ENCODE measurements around the gene RBM19.

The RBM19 gene

DNA sequence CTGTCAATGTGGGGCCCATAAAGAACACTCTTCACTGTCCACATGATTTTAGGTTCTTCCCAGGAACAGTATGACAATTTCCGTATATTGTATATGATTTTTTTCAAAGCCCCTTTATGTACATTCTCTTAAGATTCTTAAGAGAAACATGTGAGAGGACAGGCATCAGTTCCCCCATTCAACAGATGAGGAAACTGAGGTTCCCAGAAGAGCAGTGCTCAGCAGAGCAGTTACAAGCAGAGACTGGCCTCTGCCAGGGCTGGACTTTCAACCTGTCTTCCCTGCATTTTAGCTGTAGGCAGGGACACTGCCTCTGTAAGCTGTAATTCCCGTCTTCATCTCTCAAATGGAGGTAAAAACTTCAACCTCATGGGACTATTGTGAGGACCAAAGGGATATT lies 77.7 kb downstream of the RBM19 start:
- Histone ChIP-seq H3K9me3 (ENCODE audit: control insufficient read depth, insufficient read depth, low read length) (no peaks in the 10 kb centered on the region), H3K36me3 (ENCODE audit: insufficient read depth, low read length) (no peaks in the 10 kb centered on the region), H3K4me1 (ENCODE audit: insufficient read depth, low read length) (peaks cover 12% of the 10 kb centered on the region), H3K9ac (ENCODE audit: low read depth, low read length) (no peak overlapping the region)

GRCh38 chr12:113887906-113888305 lies 78.2 kb downstream of the RBM19 start:
- H3K9ac ChIP-seq (ENCODE audit: low read depth, low read length) = no peak overlapping the region
- peaks cover 12% of the 10 kb centered on the region for H3K4me1 ChIP-seq (ENCODE audit: insufficient read depth, low read length)
- H3K9me3 ChIP-seq (ENCODE audit: control insufficient read depth, insufficient read depth, low read length) = no peaks in the 10 kb centered on the region
- H3K36me3 ChIP-seq (ENCODE audit: insufficient read depth, low read length) = no peaks in the 10 kb centered on the region

GRCh38 chr12:113886721-113887120 lies 79.4 kb downstream of the RBM19 start:
- Histone ChIP-seq H3K9ac (ENCODE audit: low read depth, low read length) (no peak overlapping the region), H3K36me3 (ENCODE audit: insufficient read depth, low read length) (no peaks in the 10 kb centered on the region), H3K9me3 (ENCODE audit: control insufficient read depth, insufficient read depth, low read length) (no peaks in the 10 kb centered on the region), H3K4me1 (ENCODE audit: insufficient read depth, low read length) (peaks cover 9% of the 10 kb centered on the region; the same call in 1 of the 2 replicates)

- Histone ChIP-seq H3K4me1 (ENCODE audit: insufficient read depth, low read length) (peaks cover 3% of the 10 kb centered on the region; the same call in 1 of the 2 replicates), H3K9ac (ENCODE audit: low read depth, low read length) (no peak overlapping the region), H3K9me3 (ENCODE audit: control insufficient read depth, insufficient read depth, low read length) (no peaks in the 10 kb centered on the region), H3K36me3 (ENCODE audit: insufficient read depth, low read length) (no peaks in the 10 kb centered on the region)
Measured at GRCh38 chr12:113884392-113884791, 81.7 kb downstream of the RBM19 start.

DNA sequence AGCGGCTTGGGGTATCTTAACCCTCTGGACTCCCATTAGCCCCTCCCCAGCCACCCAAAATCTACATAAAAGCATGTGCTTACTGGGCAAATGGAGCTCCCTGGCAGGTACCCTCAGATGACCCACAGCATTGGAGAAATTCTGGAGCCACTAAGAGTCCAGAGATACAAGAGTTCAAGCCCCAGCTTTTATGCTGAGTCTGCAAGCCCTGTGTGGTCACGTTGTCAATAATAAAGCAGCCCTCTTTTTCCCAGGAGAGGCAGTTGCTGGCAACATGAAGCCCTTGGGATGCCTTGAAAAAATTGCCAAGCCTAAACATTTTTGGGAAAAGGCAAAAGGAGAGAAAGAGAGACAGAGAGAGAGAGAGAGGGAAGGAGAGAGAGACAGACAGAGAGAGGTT lies 83.4 kb downstream of the RBM19 start:
- Histone ChIP-seq H3K9me3 (ENCODE audit: control insufficient read depth, insufficient read depth, low read length) (no peaks in the 10 kb centered on the region), H3K36me3 (ENCODE audit: insufficient read depth, low read length) (no peaks in the 10 kb centered on the region), H3K4me1 (ENCODE audit: insufficient read depth, low read length) (no peaks in the 10 kb centered on the region), H3K9ac (ENCODE audit: low read depth, low read length) (no peak overlapping the region)

- Histone ChIP-seq H3K9ac (ENCODE audit: low read depth, low read length) (no peak overlapping the region), H3K9me3 (ENCODE audit: control insufficient read depth, insufficient read depth, low read length) (no peaks in the 10 kb centered on the region), H3K36me3 (ENCODE audit: insufficient read depth, low read length) (no peaks in the 10 kb centered on the region), H3K4me1 (ENCODE audit: insufficient read depth, low read length) (no peaks in the 10 kb centered on the region)
Measured at GRCh38 chr12:113880988-113881962, 84.8 kb downstream of the RBM19 start.

- no peak overlapping the region for H3K9ac ChIP-seq (ENCODE audit: low read depth, low read length)
- H3K9me3 ChIP-seq (ENCODE audit: control insufficient read depth, insufficient read depth, low read length) = no peaks in the 10 kb centered on the region
- H3K36me3 ChIP-seq (ENCODE audit: insufficient read depth, low read length) = no peaks in the 10 kb centered on the region; the same call in 1 of the 2 replicates
- H3K4me1 ChIP-seq (ENCODE audit: insufficient read depth, low read length) = peaks cover 2% of the 10 kb centered on the region; the same call in 1 of the 2 replicates
Measured at GRCh38 chr12:113880326-113880725, 85.8 kb downstream of the RBM19 start.

DNA sequence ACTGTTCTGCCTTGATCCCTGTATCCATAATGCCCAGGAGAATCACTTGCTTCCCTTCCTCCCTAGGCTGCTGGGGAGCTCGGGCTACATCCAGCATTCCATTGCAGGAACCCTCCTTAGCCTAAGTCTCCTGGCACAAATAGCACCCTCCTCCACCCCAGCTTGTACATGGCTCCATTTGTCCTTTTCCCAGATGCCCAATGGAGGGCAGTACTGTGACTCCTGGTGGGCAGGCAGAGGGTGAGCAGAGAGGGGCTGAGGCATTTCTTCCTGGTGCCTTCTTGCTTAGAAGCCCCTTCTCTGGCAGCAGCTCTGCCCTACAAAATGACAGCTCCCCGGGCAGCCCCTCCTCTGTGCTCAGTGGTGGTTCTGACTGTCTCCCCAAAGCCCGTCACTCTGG lies 86.5 kb downstream of the RBM19 start:
- Histone ChIP-seq H3K36me3 (ENCODE audit: insufficient read depth, low read length) (no peaks in the 10 kb centered on the region; the same call in 1 of the 2 replicates), H3K4me1 (ENCODE audit: insufficient read depth, low read length) (peaks cover 5% of the 10 kb centered on the region; the same call in 1 of the 2 replicates), H3K9ac (ENCODE audit: low read depth, low read length) (no peak overlapping the region), H3K9me3 (ENCODE audit: control insufficient read depth, insufficient read depth, low read length) (no peaks in the 10 kb centered on the region)

GRCh38 chr12:113877607-113878006 lies 88.5 kb downstream of the RBM19 start:
- no peaks in the 10 kb centered on the region for H3K9me3 ChIP-seq (ENCODE audit: control insufficient read depth, insufficient read depth, low read length)
- no peaks in the 10 kb centered on the region; the same call in 1 of the 2 replicates for H3K36me3 ChIP-seq (ENCODE audit: insufficient read depth, low read length)
- H3K9ac ChIP-seq (ENCODE audit: low read depth, low read length) = no peak overlapping the region
- peaks cover 5% of the 10 kb centered on the region; the same call in 1 of the 2 replicates for H3K4me1 ChIP-seq (ENCODE audit: insufficient read depth, low read length)

GRCh38 chr12:113876160-113876559 lies 90.0 kb downstream of the RBM19 start:
- no peaks in the 10 kb centered on the region; the same call in 1 of the 2 replicates for H3K36me3 ChIP-seq (ENCODE audit: insufficient read depth, low read length)
- H3K4me1 ChIP-seq (ENCODE audit: insufficient read depth, low read length) = peaks cover 5% of the 10 kb centered on the region; the same call in 1 of the 2 replicates
- H3K9me3 ChIP-seq (ENCODE audit: control insufficient read depth, insufficient read depth, low read length) = no peaks in the 10 kb centered on the region
- H3K9ac ChIP-seq (ENCODE audit: low read depth, low read length) = no peak overlapping the region

- Histone ChIP-seq H3K9ac (ENCODE audit: low read depth, low read length) (no peak overlapping the region), H3K4me1 (ENCODE audit: insufficient read depth, low read length) (peaks cover 5% of the 10 kb centered on the region; the same call in 1 of the 2 replicates), H3K9me3 (ENCODE audit: control insufficient read depth, insufficient read depth, low read length) (no peaks in the 10 kb centered on the region)
Measured at GRCh38 chr12:113875691-113876090, 90.4 kb downstream of the RBM19 start.

DNA sequence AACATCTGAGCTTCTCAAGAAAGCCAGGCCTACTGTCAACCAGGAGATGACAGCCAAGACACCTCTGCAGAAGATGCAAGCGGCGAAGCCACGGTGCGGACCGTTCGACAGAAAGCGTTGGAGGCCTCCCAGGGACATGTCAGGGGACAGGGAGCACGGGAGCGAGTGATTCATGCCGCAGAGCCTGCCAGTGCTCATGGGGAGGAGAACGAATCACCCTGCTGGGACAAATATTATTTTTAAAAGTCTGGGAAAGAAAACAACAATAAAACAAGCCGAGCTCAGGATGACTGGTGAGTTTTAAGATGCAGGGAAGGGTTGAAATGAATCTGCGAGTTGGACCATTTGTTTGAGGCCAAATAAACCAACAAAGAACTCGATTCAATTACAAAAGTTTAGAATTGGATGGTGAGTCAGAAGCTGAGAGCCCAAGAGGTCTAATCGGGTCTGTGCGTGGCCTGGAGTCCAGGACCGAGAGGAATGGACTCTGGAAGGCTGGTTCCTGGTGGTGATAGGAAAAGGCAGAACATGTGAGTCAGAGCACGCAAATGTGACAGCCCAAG lies 91.0 kb downstream of the RBM19 start:
- Histone ChIP-seq H3K4me1 (ENCODE audit: insufficient read depth, low read length) (peaks cover 5% of the 10 kb centered on the region; the same call in 1 of the 2 replicates), H3K9ac (ENCODE audit: low read depth, low read length) (no peak overlapping the region), H3K9me3 (ENCODE audit: control insufficient read depth, insufficient read depth, low read length) (no peaks in the 10 kb centered on the region), H3K36me3 (ENCODE audit: insufficient read depth, low read length) (no peaks in the 10 kb centered on the region; the same call in 1 of the 2 replicates)

More at GRCh38 chr12:113875691-113876090, 90.4 kb downstream of the RBM19 start:
- no peaks in the 10 kb centered on the region; the same call in 1 of the 2 replicates for H3K36me3 ChIP-seq (ENCODE audit: insufficient read depth, low read length)

- H3K9ac ChIP-seq (ENCODE audit: low read depth, low read length) = no peak overlapping the region
- H3K4me1 ChIP-seq (ENCODE audit: insufficient read depth, low read length) = peaks cover 5% of the 10 kb centered on the region; the same call in 1 of the 2 replicates
- no peaks in the 10 kb centered on the region for H3K9me3 ChIP-seq (ENCODE audit: control insufficient read depth, insufficient read depth, low read length)
- H3K36me3 ChIP-seq (ENCODE audit: insufficient read depth, low read length) = no peaks in the 10 kb centered on the region; the same call in 1 of the 2 replicates
Measured at GRCh38 chr12:113874326-113874725, 91.8 kb downstream of the RBM19 start.

DNA sequence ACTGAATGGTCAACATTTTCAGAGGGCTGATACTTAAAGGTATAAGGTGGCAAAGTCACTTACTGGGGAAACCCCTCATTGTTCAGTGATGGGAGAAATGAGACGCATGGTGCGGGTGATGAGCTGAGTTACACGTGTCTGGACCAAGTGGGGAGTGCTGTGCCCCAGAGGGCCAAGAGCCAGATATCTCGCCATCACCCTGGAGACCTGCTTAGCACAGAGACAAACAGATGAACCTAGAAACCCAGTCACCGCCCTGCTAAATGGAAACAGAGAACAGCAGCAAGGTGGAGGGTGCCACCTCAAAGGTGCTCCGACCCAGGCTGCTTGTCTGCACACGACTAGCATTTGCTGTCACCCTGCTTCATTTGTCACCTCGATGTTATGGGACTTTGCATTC lies 92.4 kb downstream of the RBM19 start:
- Histone ChIP-seq H3K9me3 (ENCODE audit: control insufficient read depth, insufficient read depth, low read length) (no peaks in the 10 kb centered on the region), H3K36me3 (ENCODE audit: insufficient read depth, low read length) (no peaks in the 10 kb centered on the region; the same call in 1 of the 2 replicates), H3K4me1 (ENCODE audit: insufficient read depth, low read length) (peaks cover 5% of the 10 kb centered on the region; the same call in 1 of the 2 replicates), H3K9ac (ENCODE audit: low read depth, low read length) (no peak overlapping the region)
